ENCODE results near the gene TGM5. TPM values are rescaled to one million over a fixed set of nuclear protein-coding genes. Genes with fewer than 3 reads are reported as not detected.
"Not testable (repeated sequence)": the region's sequence is repeated elsewhere in the genome, so short reads cannot be mapped to it uniquely, and the experiment has no call there.

TGM5 gene
- total and polyA plus RNA-seq, 11 donors = 1.2 TPM; not detected in 10

- H3K27ac ChIP-seq = no peak overlapping the region
- no peak for DNase-seq
- no peak for ATAC-seq
- no peaks in the 10 kb centered on the region for H3K9me3 ChIP-seq
- peaks cover 0 to 34% (median 22%) of the 10 kb centered on the region in 9 donors for H3K27me3 ChIP-seq
- no peaks in the 10 kb centered on the region for H3K4me1 ChIP-seq
- WGBS, 4 donors = 56 to 66% (median 60%) methylated on average over 12 of the region's 12 CpGs
- TF ChIP-seq POLR2A (IDR thresholded peaks at IDR 0.05) = no peak
- TF ChIP-seq CTCF (IDR thresholded peaks at IDR 0.05) = no peak
- no peak overlapping the region for H3K4me3 ChIP-seq
- intact Hi-C loops (cut with DNase I) = no loop called here
- H3K36me3 ChIP-seq = no peaks in the 10 kb centered on the region
These were observed 25.8 kb upstream of the TGM5 start for GRCh38 chr15:43292375-43293078.

- H3K9me3 ChIP-seq, ATAC-seq, DNase-seq, H3K36me3 ChIP-seq, H3K27ac ChIP-seq, H3K4me1 ChIP-seq, H3K4me3 ChIP-seq: not testable (repeated sequence)
- peaks cover 0 to 20% (median 4%) of the 10 kb centered on the region in 9 donors for H3K27me3 ChIP-seq
- 85 to 99% (median 91%) methylated on average over 2 to 3 of the region's 3 CpGs for whole genome bisulfite sequencing, 4 donors
- intact Hi-C loops (cut with DNase I) = loop anchor here in 1 of 10 donors (5.0 kb wide), 1 partner anchor 102 kb away; the partner anchor contains the start of gene CCNDBP1
These were observed 22.9 kb upstream of the TGM5 start for GRCh38 chr15:43289656-43290055.

DNA sequence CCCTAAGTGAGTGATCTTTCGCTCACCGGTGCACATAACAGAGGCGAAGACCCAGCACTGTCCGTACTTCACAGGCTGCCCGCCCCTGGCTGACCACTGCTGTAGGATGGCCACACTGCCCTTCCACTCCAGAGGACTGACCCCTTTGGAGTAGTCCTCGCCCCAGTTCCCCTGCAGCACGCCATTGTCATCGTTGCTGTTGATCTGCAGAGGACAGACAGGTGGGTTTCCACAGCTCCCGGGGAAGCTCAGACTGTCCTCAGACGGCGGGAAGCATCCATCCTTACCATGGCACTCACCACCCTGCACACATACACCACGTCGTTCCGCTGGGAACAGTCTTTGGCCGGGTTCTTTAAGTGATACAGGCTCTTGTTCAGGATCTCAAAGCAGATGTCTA is 20.5 kb upstream of the TGM5 start:
- Histone ChIP-seq H3K9me3 (no peaks in the 10 kb centered on the region), H3K4me3 (no peak overlapping the region), H3K4me1 (no peaks in the 10 kb centered on the region), H3K27ac (no peak overlapping the region), H3K27me3 (peaks cover 0 to 4% (median 0%) of the 10 kb centered on the region in 9 donors), H3K36me3 (no peaks in the 10 kb centered on the region)
- TF ChIP-seq CTCF (IDR thresholded peaks at IDR 0.05) (no peak), POLR2A (IDR thresholded peaks at IDR 0.05) (no peak)
- intact Hi-C loops (cut with DNase I) = loop anchor here in 2 of 10 donors (2.0 to 5.0 kb wide), 2 partner anchors 62 to 100 kb away; partner anchors contain the start of gene CCNDBP1 (in 1 of the 2)
- DNase-seq (no peak), ATAC-seq (peak in 1 of 4 donors; percentile 27)
- 71 to 81% (median 78%) methylated on average over 15 of the region's 15 CpGs for WGBS, 4 donors

- peaks cover 0 to 4% (median 0%) of the 10 kb centered on the region in 9 donors for H3K27me3 ChIP-seq
- ATAC-seq = peak in 2 of 4 donors; percentile 20 to 24
- no peaks in the 10 kb centered on the region for H3K9me3 ChIP-seq
- TF ChIP-seq CTCF (IDR thresholded peaks at IDR 0.05) (no peak), POLR2A (IDR thresholded peaks at IDR 0.05) (no peak)
- 57 to 65% (median 61%) methylated on average over 7 of the region's 7 CpGs for WGBS, 4 donors
- H3K4me3 ChIP-seq = no peak overlapping the region
- H3K27ac ChIP-seq = no peak overlapping the region
- no peaks in the 10 kb centered on the region for H3K36me3 ChIP-seq
- DNase-seq = no peak
- intact Hi-C loops (cut with DNase I) = loop anchor here in 2 of 10 donors (2.0 to 5.0 kb wide), 2 partner anchors 61 to 99 kb away; partner anchors contain the start of gene CCNDBP1 (in 1 of the 2)
- H3K4me1 ChIP-seq = no peaks in the 10 kb centered on the region
These were observed 19.3 kb upstream of the TGM5 start for GRCh38 chr15:43286074-43286473.

Data from heart left ventricle (tissue), 16 donors.